ENCODE results near the gene ZFP1.

DNA sequence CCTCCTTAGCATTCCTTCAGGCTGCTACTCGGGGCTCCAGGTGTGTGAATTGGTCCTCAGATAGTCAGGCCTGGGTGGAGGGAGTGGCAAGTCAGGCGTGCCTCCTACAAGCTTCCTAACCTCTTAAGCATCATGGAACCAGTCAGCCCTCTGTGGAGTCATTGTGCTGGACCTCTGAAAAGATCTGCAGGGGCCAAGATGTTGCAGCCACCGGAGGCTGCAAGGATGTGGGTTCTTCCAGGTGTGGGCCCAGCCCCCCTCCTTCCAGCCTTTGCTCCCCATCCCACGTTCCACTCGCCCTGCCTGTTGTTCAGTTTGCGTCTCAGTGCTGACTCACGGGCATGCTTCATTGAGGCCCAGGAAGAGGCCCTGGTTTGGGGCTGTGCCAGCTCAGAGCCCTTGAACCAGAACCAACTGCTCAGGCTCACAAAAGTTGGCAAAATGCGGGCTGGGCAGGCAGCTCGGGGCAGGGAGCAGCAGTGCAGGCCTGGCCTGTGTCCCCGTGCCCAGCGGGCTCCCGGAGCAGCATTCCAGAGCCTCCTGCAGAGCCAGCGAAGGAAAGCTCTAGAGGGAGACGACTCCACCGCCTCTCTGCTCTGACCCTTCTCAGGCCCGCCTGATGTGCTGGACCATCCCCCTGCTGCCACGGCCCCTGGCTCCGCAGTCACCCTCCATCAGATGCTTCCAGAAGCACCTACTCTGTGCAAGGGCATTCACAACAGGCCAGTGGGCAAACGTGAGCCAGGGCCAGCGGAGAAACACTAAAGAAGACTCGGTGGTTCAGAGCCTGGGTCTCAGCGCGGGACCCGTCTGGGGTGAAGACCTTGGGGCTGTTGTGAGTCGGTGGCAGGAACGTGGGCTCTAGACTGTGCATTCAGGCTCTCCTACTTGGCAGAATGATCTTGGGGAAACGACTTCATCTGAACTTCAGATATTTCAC, 39.3 kb upstream of the ZFP1 start:
- TF ChIP-seq POLR2A (IDR thresholded peaks at IDR 0.05; ENCODE audit: low read depth, low read length) (no peak), POLR2AphosphoS5 (IDR thresholded peaks at IDR 0.05; ENCODE audit: low read depth, low read length) (no peak)
